ENCODE data around the gene HIGD1A. TPM values are rescaled to one million over a fixed set of nuclear protein-coding genes. Genes with fewer than 3 reads are reported as not detected.

Gene HIGD1A
- total and polyA plus RNA-seq, 7 donors: 81.0 to 169 (median 118) TPM

GRCh38 chr3:42763021-42763420 lies 41.3 kb downstream of the HIGD1A start:
- Histone ChIP-seq H3K4me3 (no peak overlapping the region), H3K4me1 (no peaks in the 10 kb centered on the region), H3K36me3 (ENCODE audit: insufficient read depth in 1 of 2, low read depth in 1 of 2) (no peaks in the 10 kb centered on the region), H3K27me3 (ENCODE audit: insufficient read depth in 3 of 3, low read length in 2 of 3) (no peaks in the 10 kb centered on the region), H3K27ac (no peak overlapping the region), H3K9me3 (no peaks in the 10 kb centered on the region)
- no peak for ATAC-seq
- no peak for DNase-seq
- intact Hi-C loops (cut with DNase I): no loop called here
- TF ChIP-seq CTCF (IDR thresholded peaks at IDR 0.05): no peak
- WGBS, 3 donors: 54 to 75% (median 59%) methylated on average over 2 of the region's 2 CpGs

GRCh38 chr3:42762046-42762724 lies 42.1 kb downstream of the HIGD1A start:
- TF ChIP-seq CTCF (IDR thresholded peaks at IDR 0.05): no peak
- H3K9me3 ChIP-seq: no peaks in the 10 kb centered on the region
- H3K27ac ChIP-seq: no peak overlapping the region
- peak in 2 of 4 donors; percentile 17 to 48 for ATAC-seq
- no peak for DNase-seq
- H3K4me3 ChIP-seq: no peak overlapping the region
- WGBS, 3 donors: 62 to 78% (median 72%) methylated on average over 6 of the region's 6 CpGs
- H3K27me3 ChIP-seq (ENCODE audit: insufficient read depth in 3 of 3, low read length in 2 of 3): no peaks in the 10 kb centered on the region
- H3K36me3 ChIP-seq (ENCODE audit: insufficient read depth in 1 of 2, low read depth in 1 of 2): no peaks in the 10 kb centered on the region
- H3K4me1 ChIP-seq: no peaks in the 10 kb centered on the region
- intact Hi-C loops (cut with DNase I): no loop called here

GRCh38 chr3:42758126-42758525 lies 46.2 kb downstream of the HIGD1A start:
- 79 to 85% (median 85%) methylated on average over 11 of the region's 11 CpGs for WGBS, 3 donors
- ATAC-seq: no peak
- TF ChIP-seq CTCF (IDR thresholded peaks at IDR 0.05): no peak
- no peak overlapping the region for H3K4me3 ChIP-seq
- H3K4me1 ChIP-seq: no peaks in the 10 kb centered on the region
- no peak for DNase-seq
- intact Hi-C loops (cut with DNase I): loop anchor here in 1 of 2 donors (5.0 kb wide), 1 partner anchor 171 kb away; no protein-coding TSS in a partner anchor
- H3K27ac ChIP-seq: no peak overlapping the region
- H3K36me3 ChIP-seq (ENCODE audit: insufficient read depth in 1 of 2, low read depth in 1 of 2): no peaks in the 10 kb centered on the region
- no peaks in the 10 kb centered on the region for H3K27me3 ChIP-seq (ENCODE audit: insufficient read depth in 3 of 3, low read length in 2 of 3)
- no peaks in the 10 kb centered on the region for H3K9me3 ChIP-seq

- Histone ChIP-seq H3K4me1 (no peaks in the 10 kb centered on the region), H3K9me3 (no peaks in the 10 kb centered on the region), H3K36me3 (ENCODE audit: insufficient read depth in 1 of 2, low read depth in 1 of 2) (no peaks in the 10 kb centered on the region), H3K27me3 (ENCODE audit: insufficient read depth in 3 of 3, low read length in 2 of 3) (no peaks in the 10 kb centered on the region), H3K4me3 (no peak overlapping the region), H3K27ac (no peak overlapping the region)
- TF ChIP-seq CTCF (IDR thresholded peaks at IDR 0.05): no peak
- no peak for DNase-seq
- 91 to 93% (median 93%) methylated on average over 6 of the region's 6 CpGs for WGBS, 3 donors
- no peak for ATAC-seq
- intact Hi-C loops (cut with DNase I): loop anchor here in 1 of 2 donors (5.0 kb wide), 1 partner anchor 169 kb away; no protein-coding TSS in a partner anchor
These were observed 47.5 kb downstream of the HIGD1A start for GRCh38 chr3:42756681-42757213.

All from psoas muscle (tissue), 8 donors.